DMS153 treated with DMSO at 0.1 percent for 48 hours (cell line): ENCODE results near the gene PNPLA2.

ENCODE experiments used
- DNase-seq: peaks from one replicate; lab custom pipeline; 2025; ENCODE audit not compliant: unreplicated experiment; lab: John Stamatoyannopoulos, UW

The PNPLA2 gene

DNA sequence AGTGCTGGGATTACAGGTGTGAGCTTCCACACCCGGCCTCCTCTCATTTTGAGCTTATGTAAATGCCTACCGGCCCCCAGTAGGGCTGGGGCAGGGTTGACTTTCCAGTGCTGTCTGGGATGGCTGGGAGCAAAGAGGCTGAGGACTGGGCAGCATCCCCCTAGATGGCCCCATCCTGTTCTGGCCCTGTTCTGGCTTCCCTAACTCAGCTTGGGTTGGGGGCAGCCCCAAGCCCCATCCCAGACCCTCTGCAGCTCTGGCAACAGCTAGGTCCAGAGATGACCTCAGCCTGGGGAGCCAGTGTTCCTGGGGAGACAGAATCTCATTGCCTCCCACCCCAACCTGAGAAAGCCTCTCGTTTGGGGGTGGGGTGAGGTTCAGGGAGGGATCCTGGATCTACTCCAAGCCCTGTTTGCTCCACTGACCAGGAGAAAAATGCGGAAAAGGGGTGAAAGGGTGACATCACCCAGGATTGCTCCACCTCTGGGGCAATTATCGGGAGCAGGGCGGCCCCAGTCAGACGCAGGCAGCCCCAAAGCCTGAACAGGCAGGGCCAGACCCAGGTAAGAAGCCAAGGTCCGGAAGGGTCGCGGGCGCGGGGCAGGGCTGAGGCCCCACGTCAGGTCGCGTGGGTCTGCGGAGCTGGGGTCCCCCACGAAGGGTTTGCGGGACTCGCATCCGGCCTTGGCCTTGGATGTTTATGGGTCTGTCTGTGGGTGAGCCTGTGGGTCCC lies at the start of gene PNPLA2:
Gene PNPLA2, plus strand, starts transcription at position 519 of the 733 bp plus-strand sequence. CDS start 805 bp downstream, outside the sequence.
- DNase-seq, result no peak

GRCh38 chr11:769887-770641 lies 48.6 kb upstream of the PNPLA2 start:
- no peak for DNase-seq

GRCh38 chr11:770642-771616 lies 47.8 kb upstream of the PNPLA2 start:
- DNase-seq, result no peak

DNA sequence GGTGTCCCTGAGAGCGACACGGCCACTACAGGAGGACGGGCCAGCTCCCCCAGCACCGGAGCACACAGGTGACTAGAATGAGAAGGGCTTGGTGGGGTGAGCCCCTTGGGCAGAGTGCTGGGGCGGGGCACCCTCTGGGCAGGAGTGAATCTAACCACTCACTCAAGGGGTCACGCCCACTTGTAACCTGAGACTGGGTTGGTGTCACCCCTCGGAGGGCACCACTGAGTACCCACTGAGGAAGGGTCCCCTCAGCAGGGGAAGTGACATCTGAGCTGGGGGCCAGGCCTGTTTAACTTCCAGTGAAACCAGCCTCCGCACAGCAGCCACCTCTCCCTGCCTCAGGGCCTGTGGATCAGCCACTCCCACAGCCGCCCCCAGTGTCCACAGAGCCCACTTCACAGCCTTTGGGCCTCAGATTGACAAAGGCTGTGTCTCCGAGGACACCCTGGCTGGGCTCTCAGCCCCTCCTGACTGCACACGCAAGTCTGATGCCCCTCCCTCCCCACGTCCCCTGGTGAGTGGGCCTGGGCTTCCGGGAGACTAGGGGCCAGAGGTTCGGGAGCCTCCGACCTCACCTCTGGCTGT lies 47.0 kb upstream of the PNPLA2 start:
- no peak for DNase-seq

DNA sequence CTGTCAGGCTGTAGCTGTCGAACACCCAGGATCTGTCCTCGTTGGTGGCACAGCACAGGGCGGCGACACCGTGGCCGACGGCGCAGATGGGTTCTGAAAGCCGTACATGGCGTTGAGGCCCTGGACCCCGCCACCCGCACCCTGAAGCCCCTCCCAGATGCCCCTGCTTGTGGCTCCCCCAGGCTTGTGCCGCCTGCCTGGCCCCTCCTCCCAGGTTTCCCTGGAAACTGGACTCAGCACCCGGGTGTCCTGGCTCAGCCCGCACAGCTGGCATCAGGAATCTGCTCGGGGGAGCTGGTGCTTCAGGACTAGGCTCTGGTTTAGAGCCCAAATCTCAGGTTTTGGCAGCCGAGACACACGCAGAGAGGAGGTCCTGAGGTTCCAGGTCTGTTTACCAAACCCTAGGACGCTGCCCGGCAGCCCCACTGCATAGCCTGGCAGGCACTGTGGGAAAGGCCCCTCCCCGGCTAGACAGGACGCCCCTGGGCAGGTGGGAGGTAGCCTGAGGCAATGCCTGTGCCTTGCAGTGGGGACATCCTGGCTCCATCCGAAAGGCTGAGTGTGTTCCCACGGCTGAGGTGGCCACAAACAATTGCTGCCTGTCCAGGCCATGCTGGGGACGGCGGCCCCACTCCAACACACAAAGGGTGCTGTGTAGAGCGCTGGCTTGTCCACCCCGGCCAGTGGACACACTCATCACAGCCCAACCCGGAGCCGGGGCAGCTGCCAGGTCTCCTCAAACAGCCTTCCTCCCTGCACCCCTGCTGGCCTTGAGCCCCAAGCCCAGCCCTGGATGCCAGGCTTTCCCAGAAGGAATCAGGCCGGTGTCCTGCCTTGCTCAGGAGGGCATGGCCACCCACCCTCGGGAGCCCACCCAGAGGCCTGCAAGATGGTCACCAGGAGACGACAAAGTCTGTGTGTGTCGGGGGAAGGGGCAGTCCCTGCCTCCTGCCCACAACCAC lies 46.0 kb upstream of the PNPLA2 start:
- no peak for DNase-seq

GRCh38 chr11:773425-773824 lies 45.3 kb upstream of the PNPLA2 start:
- no peak for DNase-seq

- DNase-seq, result no peak
Measured at GRCh38 chr11:773830-774229, 44.9 kb upstream of the PNPLA2 start.

GRCh38 chr11:774873-775592 lies 43.7 kb upstream of the PNPLA2 start:
- no peak for DNase-seq

- no peak for DNase-seq
Measured at GRCh38 chr11:776263-776560, 42.5 kb upstream of the PNPLA2 start.

DNA sequence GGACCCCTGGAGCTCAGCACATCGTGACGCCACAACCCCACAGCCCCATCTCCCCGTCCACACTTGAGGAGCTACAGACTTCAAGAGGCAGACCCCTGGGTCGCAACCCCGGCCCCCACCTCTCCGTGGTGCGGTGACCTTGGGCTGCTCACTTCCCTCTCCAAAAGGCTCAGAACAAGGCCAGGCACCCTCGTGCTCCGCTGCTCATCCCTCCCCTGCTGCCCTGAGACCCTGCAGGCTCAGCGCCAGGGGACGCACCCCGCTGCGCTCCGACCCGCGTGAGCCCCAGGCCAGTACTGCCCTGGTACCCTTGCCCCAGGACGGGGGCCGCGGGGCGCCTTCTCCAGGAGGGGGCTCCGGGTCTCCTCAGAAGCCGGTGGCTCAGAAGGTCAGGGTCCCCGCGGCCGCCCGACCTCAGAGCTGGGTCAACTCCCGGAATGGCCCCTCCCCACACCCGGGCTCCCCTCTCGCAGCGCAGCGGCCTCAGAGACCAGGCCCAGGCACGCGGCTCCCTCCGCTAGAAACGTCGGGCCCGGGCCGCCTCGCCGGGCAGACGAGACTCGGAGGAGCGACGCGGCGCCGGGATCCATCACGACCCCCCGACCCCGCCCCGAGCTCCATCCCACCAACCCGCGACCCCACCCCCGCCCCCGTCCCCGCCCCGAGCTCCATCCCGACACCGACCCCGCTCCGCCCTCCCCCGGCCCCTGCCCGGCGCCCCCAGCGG lies 42.0 kb upstream of the PNPLA2 start:
- no peak for DNase-seq

GRCh38 chr11:777288-778255 lies 41.1 kb upstream of the PNPLA2 start, which contains the start of gene GATD1:
GATD1 (minus strand) TSS chr11:777487; CDS start chr11:777462, 25 bp downstream.
- peak; percentile 73 for DNase-seq

DNA sequence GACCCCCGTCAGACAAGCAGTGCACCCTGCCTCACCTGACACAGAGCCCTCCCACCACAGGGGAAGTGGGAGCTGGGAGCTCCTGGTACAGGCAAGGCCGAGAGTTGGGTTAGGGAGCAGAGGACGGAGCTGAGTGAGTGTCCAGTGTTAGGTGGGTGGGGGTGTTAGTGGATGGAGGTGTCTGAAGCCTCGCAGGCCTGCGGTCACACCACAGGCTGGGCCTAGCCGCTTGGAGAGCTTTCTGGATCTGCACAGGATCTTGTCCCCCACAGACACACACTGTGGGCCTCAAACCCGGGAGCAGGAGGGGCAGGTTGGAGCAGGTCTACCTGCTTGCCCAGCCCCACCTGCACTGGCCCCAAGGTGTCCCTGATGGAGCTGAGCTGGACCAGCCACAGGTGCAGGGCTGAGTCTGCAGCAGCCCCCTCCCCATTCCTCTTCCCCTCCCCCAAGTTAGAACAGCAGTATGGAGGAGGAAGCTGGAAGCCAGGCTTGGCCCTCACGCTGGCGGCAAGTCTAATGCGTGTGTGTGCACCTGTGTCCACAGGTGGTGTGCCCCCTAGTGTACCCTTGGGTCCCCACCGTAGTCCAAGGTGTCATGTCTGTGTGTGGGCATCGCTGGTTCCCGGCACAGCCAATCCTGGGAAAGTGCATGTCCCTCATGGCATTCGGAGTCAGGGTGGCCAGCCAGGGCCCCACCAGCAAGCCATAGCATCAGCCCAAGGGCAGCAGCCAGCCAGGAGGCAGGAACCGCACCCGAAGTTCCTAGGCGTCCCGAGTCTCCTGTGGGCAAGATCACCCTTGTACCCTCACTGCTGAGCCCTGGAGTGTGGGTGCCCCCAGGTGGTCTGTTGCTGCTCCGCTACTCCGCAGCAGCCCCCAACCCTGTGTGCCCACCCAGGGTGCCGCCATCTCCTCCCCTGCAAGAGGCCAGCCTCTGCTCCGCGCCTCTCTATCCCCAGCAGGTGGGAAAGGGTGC lies 39.4 kb upstream of the PNPLA2 start:
- DNase-seq, result no peak

DNA sequence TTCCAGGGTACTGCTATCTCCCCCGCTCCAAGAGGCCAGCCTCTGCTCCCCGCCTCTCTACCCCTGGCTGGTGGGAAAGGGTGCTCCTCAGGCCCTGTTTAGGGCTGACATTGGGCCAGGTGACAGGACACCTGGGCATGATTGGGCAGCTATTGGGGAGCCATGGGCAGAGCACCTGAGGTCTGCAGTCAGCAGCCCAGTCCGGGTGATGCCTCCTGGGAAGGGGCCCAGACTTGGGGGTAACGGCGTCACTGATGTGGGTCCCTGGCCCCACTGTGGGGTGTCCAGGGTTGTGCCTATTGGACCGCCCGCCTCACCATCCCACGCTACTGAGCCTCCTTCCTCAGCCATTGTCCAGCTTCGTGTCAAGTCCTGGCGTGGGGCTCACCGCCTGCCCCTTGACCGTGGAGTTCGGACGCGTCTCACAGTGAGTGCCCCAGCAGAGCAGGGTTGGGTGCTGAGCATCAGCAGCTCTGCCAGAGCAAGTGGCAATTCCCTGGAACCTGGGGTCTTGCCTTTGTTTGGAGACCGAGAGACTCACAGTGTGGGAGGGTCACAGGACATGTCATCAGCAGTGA lies 38.7 kb upstream of the PNPLA2 start:
- DNase-seq, result no peak

DNA sequence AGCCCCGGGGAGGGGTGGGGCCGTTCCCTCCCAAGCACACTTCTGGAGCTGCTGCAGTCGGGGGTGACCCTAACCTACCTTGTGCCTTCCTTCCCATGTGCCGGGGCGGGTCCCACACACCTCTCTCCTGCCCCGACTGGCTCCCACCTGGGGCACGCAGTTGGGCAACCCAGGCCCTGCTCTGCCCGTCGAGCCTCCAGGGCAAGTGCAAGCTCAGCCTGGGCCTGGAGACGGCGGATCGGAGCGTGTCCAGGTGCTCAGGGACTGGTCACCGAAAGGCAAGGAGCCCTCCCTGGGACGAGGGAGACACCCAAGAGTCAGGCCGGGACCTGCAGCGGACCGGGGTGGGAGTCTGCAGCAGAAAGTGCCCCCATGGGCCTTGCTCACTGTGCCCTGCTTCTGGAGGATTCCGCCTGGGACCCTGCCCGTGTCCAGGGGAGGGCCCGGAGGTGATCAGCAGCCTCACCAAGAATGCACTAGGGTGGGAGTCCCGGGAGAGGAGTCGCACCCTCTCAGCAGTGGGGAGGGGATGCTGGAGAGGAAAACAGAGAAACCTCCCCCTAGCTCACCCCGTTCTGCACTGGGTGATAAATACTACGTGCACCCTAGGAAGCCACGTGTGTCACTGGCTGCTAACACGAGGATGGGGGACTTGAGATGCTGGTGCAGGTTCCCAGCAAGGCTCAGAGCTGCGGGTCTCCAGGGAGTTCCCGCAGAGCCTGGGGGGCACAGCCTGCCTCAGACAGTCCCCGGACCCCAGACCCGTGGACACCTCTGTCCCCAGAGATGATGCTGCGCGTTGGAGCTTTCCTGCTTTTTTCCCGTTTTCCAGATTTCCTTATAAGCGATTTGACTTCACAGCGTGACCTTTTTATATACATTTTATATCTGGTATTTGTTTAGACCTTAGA lies 36.2 kb upstream of the PNPLA2 start:
- DNase-seq, result no peak

- peak; percentile 35 for DNase-seq
Measured at GRCh38 chr11:783581-784015, 35.1 kb upstream of the PNPLA2 start.
